Ammon's horn (tissue), 1 donor: ENCODE data around the gene SAT2.
"Not testable (repeated sequence)": the region's sequence is repeated elsewhere in the genome, so short reads cannot be mapped to it uniquely, and the experiment has no call there.

Source experiments
- DNase-seq: peaks from one replicate; pipeline ENCODE4 v3.0.0-alpha.2; 2016; ENCODE audit warnings: low spot score

Gene SAT2

DNA sequence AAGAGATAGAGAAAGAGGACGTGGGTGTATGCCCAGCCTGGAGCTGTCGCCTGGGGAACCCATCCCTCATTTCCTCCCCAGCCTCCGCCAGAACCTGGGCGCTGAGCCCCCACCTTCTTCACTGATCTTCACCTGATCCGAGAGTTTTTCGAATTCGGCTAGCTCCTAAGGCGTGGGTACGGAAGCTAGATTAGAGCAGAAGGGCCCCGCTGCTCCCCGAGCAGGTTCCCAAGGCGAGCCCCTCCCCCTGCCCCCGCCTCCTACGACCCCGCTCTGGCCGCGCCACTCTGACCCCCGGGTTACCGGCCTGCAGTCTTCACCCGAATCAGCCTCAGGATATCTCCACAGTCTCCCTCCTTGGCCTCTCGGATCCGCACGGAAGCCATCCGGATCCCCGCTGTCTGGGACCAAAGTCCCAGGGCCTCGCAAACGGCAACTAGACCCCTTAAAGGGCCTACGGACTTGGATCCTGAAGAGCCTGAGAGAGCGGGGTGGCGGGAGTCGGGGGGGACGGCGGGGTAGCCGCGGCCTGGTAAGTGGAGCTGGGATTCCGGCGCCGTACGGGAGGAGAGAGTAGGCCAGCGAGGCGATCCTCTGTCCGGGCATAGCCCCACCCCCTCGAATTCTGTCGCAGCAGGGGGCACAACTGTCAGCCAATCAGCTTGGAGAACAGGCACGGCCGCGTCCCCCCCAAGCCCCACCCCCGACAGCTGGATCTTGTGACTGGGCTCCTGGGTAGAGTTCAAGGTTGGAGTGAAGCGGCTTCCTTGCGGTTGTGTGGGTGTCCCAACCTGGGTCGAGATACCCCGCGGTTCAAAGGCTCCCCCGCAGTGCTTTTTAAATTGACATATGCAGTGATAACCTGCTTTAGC is at the start of gene SAT2:
SAT2 (minus strand) TSS at position 572 of the 872 bp plus-strand sequence; CDS start at position 386, 186 bp downstream.
- peak; percentile 97 for DNase-seq

DNA sequence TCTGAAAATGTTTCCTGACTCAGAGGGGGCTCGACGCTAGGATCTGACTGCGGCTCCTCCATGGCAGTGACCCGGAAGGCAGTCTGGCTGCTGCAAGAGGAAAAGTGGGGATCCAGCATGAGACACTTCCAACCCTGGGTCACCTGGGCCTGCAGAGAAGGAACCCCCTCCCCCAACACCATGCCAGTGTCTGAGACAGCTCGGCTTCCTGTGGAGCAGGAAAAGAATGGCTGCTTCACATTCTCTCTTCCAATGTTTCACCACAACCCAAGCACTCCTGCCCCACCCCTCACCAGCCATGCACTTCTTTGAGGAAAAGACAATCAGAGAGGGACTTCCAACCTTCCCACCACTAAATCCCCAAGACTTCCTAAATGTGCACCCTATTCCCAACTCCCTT is 48.9 kb upstream of the SAT2 start:
- no peak for DNase-seq

DNA sequence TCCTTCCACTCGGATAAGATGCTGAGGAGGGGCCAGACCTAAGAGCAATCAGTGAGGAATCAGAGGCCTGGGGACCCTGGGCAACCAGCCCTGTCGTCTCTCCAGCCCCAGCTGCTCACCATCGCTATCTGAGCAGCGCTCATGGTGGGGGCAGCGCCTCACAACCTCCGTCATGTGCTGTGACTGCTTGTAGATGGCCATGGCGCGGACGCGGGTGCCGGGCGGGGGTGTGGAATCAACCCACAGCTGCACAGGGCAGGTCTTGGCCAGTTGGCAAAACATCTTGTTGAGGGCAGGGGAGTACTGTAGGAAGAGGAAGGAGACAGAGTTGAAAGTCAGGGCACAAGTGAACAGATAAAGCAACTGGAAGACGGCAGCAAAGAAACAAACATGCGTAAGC is 47.3 kb upstream of the SAT2 start:
- no peak for DNase-seq

DNA sequence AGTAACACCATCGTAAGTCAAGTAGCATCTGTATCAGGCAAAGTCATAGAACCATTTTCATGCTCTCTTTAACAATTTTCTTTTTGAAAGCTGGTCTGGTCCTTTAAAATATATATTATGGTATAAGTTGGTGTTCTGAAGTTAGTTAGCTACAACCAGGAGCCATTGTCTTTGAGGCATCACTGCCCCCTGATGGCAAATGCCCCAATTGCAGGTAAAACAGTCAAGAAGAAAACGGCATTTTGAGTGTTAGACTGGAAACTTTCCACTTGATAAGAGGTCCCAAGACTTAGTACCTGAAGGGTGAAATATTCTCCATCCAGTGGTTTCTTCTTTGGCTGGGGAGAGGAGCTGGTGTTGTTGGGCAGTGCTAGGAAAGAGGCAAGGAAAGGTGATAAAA is 45.6 kb upstream of the SAT2 start:
- DNase-seq, result no peak

DNA sequence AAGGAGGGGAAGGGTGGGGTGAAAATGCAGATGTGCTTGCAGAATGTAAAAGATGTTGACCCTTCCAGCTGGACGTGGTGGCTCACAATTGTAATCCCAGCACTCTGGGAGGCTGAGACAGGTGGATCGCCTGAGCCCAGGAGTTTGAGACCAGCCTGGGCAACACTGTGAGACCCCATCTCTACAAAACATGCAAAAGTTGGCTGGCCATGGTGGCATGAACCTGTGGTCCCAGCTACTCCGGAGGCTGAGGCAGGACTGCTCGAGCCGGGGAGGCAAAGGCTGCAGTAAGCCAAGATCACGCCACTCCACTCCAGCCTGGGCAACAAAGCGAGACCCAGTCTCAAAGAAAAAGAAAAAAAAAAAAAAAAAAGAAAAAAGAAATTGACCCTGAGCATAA is 40.9 kb upstream of the SAT2 start:
- DNase-seq, result no peak

DNA sequence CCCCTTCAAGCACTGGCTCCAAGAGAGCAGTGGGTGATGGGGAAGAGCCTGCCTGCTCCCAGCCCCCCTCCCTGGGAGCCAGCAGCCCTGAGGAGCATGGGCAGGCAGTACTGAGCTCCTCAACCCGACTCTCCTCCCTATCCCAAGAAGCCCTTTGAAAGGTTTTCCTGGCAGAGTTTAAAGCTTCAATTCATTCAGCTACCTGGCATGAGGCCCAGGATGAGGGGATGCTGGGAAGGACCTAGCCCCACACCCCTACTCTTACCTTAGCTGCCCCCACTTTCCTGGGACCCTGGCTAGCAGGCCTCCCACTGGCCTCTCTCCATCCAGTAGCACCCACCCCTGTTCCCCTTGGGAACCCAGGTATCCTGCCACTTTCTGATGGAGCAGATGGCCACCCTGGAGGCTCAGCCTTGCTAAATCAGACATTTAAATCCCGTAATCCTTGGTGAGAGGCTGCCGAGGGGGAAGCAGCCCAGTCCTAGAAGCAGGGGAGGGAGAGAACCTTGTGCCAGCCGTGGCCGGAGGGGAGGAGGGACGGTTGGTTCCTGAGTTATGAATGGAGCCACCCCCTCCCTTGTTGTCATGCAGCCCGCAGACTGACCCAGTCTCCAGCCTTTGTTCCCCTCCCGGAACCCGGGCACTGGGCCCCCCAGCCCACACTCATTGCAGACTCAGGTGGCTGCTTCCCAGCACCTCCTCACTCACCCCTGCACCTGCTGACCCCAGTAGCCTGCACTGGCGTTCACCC is 40.2 kb upstream of the SAT2 start:
- peak; percentile 73 for DNase-seq

DNA sequence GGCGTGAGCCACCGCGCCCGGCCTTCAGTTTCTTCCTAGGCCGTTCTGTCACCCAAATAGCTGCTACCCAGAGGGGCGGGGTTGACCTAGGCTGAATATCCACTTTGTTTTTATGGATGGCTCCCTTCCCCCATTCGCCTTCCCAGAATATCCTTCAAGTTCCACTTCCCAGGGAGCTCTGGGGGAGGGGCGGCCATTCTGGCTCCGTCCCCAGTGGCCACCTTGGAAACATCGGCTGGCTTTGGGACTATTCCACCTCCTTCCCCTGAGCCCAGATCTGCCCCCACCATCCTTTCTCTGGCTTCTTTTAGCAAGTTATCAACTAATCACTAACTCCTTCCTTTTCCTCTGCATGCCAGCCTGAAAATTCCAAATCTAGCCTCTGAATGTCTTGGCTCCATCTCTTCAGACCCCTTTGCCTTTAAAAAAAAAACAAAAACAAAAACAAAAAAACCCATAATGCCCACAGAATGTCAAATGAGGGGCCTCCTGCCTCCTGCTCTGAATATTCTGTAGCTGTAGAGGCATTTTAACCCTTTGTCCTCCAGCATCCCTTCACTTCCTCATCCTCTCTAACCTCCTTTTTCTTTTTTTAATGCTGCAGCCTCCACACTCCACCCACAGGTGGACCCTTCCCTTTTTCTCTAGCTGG is 29.5 kb upstream of the SAT2 start:
- peak; percentile 74 for DNase-seq

DNA sequence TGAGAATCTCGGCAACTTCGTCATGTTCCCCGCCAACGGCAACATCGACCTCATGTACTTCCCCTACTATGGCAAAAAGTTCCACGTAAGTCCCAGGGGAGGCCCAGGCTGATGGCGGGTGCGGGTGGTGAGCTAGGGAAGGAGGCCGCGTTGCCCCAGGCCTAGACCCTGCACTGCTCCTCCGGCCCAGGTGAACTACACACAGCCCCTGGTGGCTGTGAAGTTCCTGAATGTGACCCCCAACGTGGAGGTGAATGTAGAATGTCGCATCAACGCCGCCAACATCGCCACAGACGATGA is 27.9 kb upstream of the SAT2 start:
- DNase-seq, result no peak

DNA sequence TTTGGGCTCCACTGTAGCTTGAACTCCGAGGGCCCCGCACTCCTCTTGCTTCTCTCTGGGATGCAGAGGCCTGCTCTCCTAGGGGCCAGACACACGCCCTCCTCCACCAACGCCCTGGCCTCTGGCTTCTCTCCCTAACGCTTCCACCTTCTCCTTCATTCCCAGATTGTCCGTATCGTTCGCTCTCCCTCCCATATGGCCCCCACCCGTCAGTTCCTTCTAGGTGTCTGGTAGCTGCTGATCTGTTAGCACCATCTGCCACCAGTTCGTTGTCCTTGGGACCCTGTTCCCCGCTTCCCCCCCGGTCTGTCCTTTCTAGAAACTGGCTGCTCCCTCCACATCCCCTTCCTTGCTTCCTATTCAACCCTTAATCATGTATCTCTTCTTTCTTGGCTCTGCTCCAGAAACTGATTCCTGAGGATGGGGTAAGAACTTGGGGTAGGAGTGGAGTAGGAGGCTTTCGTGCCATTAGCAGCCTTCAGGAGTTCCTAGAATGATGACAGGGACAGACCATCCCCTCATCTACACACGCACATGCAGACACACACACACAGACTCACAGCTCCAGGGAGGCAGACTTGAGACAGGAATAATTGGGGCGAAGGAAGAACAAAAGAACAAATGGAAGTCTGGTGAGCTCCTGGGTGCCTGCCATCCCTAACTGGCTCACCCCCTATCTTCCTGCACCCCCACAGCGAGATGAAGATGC is 27.4 kb upstream of the SAT2 start:
- no peak for DNase-seq

DNA sequence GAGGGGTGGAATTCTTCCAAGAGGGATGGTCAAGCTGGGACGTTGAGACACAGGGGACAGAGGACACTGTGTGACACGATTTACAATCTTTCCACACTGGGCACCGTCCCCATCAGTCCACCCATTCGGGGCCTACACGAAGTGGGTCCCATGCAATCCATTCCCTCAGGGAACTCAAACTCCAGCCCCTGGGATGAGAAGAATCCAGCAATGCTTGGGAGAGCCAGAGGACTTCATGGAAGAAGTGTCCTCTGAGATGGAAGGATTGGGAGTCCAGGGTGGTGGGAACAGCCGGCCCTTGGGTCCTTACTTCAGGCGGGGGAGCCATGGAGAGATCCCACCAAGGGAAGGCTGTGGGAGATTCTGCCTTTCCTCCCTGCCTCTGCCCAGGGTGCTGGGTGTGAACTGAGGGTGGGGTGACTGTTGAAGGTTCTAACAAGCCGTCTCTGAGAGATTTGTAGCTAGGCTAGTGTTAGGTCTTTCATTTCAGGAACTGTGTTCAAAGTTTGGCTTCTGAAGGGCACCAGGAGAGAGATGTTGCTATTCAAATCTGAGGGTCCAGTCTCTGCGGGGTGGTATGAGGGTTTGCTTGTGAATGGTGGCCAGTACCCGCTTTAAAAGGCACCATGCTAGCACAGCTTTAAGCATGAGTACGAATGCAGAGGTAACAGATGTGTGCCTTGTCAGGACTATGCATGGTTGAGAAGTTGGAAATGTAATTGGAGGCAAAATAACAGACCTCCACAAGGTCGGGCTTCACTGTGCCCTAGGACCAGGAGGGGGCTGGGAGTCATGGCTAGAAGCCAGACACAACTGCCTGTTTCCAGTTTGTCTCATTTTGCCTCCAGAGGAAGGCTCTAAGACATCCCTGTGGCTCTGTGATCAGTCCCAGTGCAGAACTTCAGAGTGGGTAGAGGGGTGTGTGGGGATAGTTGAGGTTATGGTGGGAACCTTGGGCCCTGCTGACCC is 25.1 kb upstream of the SAT2 start:
- DNase-seq, result no peak

DNA sequence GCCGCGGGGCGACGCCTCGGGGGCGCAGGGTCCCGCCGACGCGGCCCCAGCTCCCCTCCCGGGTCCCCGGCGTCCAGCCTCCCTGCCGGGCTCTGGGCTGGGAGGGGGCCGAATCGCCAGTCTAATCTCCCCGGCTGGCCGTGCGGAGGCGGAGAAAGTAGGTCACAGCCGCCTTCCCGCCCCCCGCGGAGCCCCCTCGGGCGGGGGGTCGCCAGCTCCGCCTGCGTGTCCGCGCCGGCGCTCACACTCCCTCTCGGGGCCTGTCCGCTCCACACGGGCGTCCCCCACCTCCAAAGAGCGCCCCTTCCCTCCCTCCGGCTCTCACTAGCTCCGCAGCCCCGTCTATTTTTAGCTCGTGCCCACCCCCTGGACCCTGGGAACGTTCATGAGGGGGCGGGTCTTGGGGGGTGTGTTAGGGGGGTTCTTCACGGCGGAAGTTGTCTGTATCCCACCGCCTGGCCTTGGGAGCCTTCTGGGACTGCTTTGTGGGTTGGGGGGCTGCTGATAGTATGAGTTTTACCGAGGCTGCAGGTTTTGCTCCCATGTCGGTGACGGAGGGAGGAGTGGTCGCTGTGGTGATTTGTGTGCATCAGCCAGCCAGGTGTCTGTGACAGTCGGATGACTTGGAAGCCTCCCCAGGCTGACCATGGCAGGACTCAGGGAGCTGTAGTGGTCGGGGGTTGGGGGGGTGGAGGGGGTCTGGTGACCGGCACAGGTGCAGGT is 24.2 kb upstream of the SAT2 start:
- DNase-seq, result peak; percentile 47

DNA sequence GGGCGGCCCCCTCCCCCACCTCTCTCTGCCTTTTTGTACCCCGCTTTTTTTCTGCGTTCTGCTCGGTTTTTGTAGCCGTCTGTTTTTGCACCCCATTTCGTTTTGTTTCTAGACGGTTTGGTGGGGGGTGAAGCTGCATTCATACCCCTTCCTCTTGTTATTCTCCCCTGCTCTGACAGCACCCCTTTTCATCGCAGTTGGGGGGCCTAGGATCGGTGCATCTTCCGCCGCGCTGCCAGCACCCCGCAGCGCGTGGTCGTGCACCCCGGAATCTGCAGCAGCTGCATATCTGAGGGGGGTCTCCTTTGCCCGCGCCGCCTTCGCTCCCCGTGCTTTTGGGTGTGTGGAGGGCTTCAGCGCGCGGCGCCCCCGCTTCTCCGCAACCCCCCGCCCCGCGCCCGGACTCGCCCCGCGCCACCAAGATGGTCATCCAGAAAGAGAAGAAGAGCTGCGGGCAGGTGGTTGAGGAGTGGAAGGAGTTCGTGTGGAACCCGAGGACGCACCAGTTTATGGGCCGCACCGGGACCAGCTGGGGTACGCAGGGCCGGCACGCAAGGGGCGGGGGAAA is 23.6 kb upstream of the SAT2 start:
- DNase-seq, result no peak

DNA sequence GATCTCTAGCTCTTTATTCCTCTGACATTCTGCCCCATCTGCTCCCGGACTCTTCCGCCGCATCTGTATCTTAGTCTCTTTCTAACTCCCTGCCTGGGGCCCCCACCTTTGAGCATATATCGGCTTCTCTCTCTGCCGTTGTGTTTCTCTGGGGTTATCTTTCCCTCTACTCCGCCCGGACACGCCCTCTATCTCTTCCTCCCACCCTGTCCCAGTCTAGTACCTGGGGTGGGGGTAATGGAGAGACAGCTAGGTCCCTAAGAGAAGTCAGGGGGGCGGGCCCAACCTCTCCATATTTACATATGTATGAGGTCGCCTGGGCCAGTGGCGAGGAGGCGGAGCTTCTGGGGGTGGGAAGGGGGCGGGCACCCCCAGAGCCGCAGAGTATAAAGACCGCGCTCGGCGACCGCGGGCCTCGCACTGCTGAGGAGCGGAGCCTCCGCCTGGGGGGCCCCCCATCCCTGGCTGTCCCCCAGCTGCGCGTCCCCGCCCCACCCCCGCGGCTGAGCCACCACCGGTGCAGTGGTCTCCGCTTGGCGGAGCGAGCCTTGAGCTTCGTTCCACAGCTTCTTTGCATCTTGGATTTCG is 23.0 kb upstream of the SAT2 start, which contains the start of gene ATP1B2:
ATP1B2 (plus strand) TSS at position 418 of the 588 bp plus-strand sequence. CDS start 593 bp downstream, outside the sequence.
- peak; percentile 82 for DNase-seq

DNA sequence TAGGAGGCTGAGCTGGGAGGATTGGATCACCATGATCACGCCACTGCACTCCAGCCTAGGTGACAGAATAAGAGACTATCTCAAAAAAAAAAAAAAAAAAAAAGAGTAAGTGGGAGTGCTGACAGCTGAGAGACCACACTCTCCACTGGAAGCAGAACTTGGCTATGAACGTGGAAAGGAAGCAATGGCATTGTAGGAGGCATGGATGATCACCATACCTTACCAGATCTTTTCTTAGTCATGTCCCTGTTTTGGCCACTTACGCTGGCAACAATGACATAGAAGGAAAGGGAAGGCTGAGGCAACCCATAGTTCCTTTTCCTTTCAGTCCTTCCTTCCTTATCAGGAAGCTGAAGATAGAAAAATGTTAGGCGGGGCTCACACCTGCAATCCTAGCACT is 19.4 kb upstream of the SAT2 start:
- no peak for DNase-seq

DNA sequence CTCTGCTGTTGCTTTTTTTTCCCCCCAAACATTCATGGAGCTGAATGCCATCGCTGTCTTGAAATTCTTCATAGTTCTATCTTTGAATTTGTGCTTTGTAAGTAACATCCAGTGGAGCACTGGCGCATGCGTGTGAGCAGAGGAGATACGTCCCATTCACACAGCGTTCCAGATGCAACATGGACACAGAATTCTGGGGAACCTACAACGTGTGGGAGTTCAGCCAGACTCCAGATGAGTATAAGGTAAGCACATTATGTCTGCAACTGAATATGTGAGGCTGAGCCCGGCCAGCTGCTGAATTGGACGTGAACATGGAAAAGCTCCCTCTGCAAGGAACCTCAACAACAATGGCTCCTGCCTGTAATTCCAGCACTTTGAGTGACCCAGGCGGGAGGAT is 18.8 kb upstream of the SAT2 start:
- DNase-seq, result no peak

DNA sequence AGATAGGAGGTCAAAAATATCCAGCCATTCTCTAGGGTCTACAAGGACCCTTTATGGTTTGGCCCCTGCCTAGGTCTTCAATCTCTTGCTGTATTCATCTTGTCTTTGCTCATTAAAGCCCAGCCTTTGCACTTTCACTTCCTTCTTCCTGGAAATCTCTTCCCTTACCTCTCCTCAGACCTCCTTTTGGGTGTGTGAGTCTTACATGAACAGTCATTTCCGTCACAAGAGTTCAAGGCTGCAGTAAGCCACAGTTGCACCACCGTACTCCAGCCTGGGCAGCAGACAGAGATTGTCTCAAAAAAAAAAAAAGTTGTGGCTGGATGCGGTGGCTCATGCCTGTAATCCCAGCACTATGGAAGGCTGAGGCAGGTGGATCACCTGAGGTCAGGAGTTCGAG is 17.2 kb upstream of the SAT2 start:
- no peak for DNase-seq

DNA sequence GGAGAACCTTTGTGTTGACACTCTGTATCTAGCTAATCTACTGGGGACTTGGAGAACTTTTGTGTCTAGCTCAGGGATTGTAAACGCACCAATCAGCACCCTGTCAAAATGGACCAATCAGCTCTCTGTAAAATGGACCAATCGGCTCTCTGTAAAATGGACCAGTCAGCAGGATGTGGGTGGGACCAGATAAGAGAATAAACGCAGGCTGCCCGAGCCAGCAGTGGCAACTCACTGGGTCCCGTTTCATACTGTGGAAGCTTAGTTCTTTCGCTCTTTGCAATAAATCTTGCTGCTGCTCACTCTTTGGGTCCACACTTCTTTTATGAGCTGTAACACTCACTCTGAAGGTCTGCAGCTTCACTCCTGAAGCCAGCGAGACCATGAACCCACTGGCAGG is 14.0 kb upstream of the SAT2 start:
- DNase-seq, result not testable (repeated sequence)

DNA sequence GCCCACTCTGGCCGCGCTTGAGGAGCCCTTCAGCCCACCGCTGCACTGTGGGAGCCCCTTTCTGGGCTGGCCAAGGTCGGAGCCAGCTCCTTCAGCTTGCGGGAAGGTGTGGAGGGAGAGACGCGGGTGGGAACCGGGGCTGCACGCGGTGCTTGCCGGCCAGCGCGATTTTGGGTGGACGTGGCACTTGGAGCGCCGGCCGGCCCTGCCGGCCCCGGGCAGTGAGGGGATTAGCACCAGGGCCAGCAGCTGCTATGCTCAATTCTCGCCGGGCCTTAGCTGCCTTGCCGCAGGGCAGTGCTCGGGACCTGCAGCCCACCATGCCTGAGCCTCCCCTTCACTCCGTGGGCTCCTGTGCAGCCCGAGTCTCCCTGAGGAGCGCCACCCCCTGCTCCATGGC is 13.2 kb upstream of the SAT2 start:
- DNase-seq, result no peak

DNA sequence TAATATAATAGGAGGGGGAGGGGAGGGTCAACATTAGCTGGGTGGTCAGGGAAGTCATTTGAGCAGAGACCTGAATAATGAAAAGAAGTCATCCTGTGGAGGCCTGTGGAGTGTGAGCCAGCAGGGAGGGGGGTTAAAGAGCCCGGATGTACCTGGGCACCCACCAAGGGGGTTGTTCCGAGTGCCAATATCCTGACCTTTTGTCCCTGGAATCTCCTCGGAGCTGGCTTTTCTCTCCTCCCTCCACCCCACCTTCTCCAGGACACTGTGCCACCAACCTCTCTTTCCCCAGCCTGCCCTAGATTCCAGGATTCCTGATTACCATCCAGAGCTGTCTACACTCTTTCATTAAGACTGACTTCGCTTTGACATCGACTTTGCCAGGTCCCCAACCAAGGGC is 8.5 kb upstream of the SAT2 start:
- no peak for DNase-seq

DNA sequence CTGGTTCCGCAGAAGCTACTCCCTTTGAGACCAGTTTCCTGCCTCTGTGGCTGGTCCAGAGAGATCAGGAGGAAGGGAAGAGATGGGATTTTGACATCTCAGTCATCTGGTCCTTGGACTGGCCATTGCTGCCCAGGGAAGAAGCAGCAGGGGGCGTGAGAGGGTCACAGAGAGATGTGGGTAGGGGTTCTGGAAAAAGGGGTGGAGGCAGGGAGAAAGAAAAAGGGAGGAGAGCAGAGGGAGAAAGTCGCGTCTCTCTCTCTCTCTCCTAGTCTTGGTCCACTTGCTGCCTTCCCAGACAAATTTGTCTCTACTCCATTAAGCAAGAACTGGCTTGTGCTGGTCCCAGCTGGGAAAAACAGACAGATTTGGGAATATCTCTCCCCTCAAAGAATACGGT is 6.8 kb upstream of the SAT2 start:
- DNase-seq, result peak; percentile 71
